C4-2B (cell line): ENCODE data around the gene IDH3B.

Experiments used
- H3K27ac ChIP-seq: fragments of 450-650 bp; 2 replicates; pipeline ENCODE4 v1.5.1; 2017
- CTCF ChIP-seq: fragments of 450-650 bp; conservative IDR thresholded peaks from 2 replicates; pipeline ENCODE4 v1.5.1; 2017; ENCODE audit warnings: mild to moderate bottlenecking
- ZFX ChIP-seq: fragments of 450-650 bp; IDR thresholded peaks from 2 replicates; pipeline ENCODE4 v1.6.1; 2017

IDH3B gene

DNA sequence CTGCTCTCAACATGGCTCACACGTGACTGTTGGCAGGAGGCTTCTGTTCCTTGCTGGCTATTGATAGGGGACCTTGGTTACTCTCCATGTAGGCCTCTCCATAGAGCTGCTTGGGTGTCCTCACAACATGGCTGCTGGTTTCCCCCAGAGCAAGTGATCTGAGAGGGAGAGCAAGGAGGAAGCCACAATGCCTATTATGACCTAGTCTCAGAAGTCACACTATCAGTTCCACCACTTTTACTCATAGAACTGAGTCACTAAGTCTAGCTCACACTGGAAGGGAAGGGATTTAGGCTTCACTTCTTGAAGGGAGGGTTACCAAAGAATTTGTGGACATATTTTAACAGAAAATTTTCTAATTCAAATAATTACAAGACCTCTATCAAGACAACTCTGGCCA is 20.3 kb downstream of the IDH3B start:
- no peak overlapping the region for H3K27ac ChIP-seq
- no peak for TF ChIP-seq CTCF
- no peak for TF ChIP-seq ZFX

- no peak for TF ChIP-seq ZFX
- no peak for TF ChIP-seq CTCF
- H3K27ac ChIP-seq: no peak overlapping the region
Observed at GRCh38 chr20:2640899-2641298, 23.1 kb downstream of the IDH3B start.

- H3K27ac ChIP-seq: no peak overlapping the region
- no peak for TF ChIP-seq ZFX
- no peak for TF ChIP-seq CTCF
Observed at GRCh38 chr20:2640260-2640659, 23.8 kb downstream of the IDH3B start.

GRCh38 chr20:2637246-2637645 is 26.8 kb downstream of the IDH3B start:
- H3K27ac ChIP-seq: no peak overlapping the region
- TF ChIP-seq CTCF (no peak), ZFX (no peak)

GRCh38 chr20:2633381-2633780 is 30.6 kb downstream of the IDH3B start:
- no peak for TF ChIP-seq CTCF
- TF ChIP-seq ZFX: no peak
- H3K27ac ChIP-seq: no peak overlapping the region

GRCh38 chr20:2631228-2631627 is 32.8 kb downstream of the IDH3B start:
- no peak overlapping the region for H3K27ac ChIP-seq
- TF ChIP-seq CTCF (peak; percentile 27), ZFX (no peak)

GRCh38 chr20:2626853-2627541 is 37.0 kb downstream of the IDH3B start:
- TF ChIP-seq ZFX (no peak), CTCF (no peak)
- H3K27ac ChIP-seq: no peak overlapping the region
